Right renal cortex interstitium (tissue), 3 donors: ENCODE data around the gene DDX3X. TPM values are rescaled to one million over a fixed set of nuclear protein-coding genes. Genes with fewer than 3 reads are reported as not detected.
"Not testable (repeated sequence)": the region's sequence is repeated elsewhere in the genome, so short reads cannot be mapped to it uniquely, and the experiment has no call there.

Experiments used
- DNase-seq, 3 donors: peaks; one replicate each; pipeline ENCODE4 v3.0.0-alpha.2; 2013; ENCODE audit warnings: low read depth in 3 of 3, low spot score in 2 of 3
- polyA plus RNA-seq, 3 donors: library from polyadenylated mRNA; unstranded; fragments of 120-200 nt; gene quantifications; one replicate each; pipeline ENCODE4 v1.2.1, GENCODE V29; 2013; ENCODE audit not compliant: insufficient read length in 3 of 3

The DDX3X gene
- polyA plus RNA-seq, 3 donors: 222 to 237 (median 234) TPM

- DNase-seq: no peak
Measured at GRCh38 chrX:41408576-41408975, 74.6 kb downstream of the DDX3X start.

GRCh38 chrX:41409006-41409405 is 75.0 kb downstream of the DDX3X start:
- no peak for DNase-seq

- DNase-seq: not testable (repeated sequence)
Measured at GRCh38 chrX:41411222-41411621, 77.3 kb downstream of the DDX3X start.

- DNase-seq: no peak
Measured at GRCh38 chrX:41412261-41413081, 78.5 kb downstream of the DDX3X start.

Other genes with a start within 250 kb of the DDX3X start
- 10 to 100 TPM; 65.4 to 67.9 (median 65.8) TPM for gene USP9X, start 248.7 kb upstream of the DDX3X start, polyA plus RNA-seq
- gene NYX, start 113.2 kb downstream of the DDX3X start, polyA plus RNA-seq: not detected